Esophagus squamous epithelium (tissue), 4 donors: ENCODE results near the gene SEC22C.

Source experiments
- POLR2A ChIP-seq, 4 donors: fragments of 450-650 bp; IDR thresholded peaks; one replicate each; pipeline ENCODE4 v1.6.1; 2017; ENCODE audit warnings: antibody characterized with exemption in 4 of 4, mild to moderate bottlenecking in 4 of 4, moderate library complexity in 3 of 4
- TF ChIP-seq, protein P1 (sequence below), 6 experiments: fragments of 450-650 bp in 4 of 6; fragments of 200-600 bp in 2 of 6; sonication (generic) in 2 of 6; IDR thresholded peaks; one replicate each; pipeline ENCODE4 v1.5.1; 2016 to 2019; ENCODE audit warnings: antibody characterized with exemption in 6 of 6, mild to moderate bottlenecking in 4 of 6, moderate library complexity in 4 of 6

DNA sequence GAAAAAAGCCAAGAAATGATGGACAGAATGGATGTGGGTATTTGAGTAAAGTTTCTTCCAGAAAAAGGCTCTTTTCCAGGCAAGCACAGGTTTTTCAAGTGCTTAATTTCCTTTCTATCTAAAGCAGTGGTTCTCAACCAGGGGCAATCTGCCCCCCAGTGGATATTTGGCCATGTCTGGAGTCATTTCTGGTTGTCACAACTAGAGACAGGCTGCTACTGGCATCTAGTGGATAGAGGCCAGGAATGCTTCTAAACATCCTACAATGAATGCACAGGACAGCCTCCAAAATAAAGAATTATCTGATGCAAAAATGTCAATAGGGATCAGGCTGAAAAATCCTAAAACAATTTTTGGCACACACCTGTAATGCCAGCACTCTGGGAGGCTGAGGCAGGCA is 23.9 kb downstream of the SEC22C start:
- TF ChIP-seq, protein P1, sequence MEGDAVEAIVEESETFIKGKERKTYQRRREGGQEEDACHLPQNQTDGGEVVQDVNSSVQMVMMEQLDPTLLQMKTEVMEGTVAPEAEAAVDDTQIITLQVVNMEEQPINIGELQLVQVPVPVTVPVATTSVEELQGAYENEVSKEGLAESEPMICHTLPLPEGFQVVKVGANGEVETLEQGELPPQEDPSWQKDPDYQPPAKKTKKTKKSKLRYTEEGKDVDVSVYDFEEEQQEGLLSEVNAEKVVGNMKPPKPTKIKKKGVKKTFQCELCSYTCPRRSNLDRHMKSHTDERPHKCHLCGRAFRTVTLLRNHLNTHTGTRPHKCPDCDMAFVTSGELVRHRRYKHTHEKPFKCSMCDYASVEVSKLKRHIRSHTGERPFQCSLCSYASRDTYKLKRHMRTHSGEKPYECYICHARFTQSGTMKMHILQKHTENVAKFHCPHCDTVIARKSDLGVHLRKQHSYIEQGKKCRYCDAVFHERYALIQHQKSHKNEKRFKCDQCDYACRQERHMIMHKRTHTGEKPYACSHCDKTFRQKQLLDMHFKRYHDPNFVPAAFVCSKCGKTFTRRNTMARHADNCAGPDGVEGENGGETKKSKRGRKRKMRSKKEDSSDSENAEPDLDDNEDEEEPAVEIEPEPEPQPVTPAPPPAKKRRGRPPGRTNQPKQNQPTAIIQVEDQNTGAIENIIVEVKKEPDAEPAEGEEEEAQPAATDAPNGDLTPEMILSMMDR (IDR thresholded peaks at IDR 0.05): peak in 1 of 6 experiments; percentile 12
- TF ChIP-seq POLR2A (IDR thresholded peaks at IDR 0.05): no peak
